ENCODE results near the gene LY86.

- TF ChIP-seq EZH2phosphoT487 (IDR thresholded peaks at IDR 0.05; ENCODE audit: low read depth) = no peak
- TF ChIP-seq CTCF (IDR thresholded peaks at IDR 0.05; ENCODE audit: low read depth, low read length) = no peak
Measured at GRCh38 chr6:6695625-6696276, 107.2 kb downstream of the LY86 start.
